ENCODE results near the gene SCUBE1.

- TF ChIP-seq EP300 (IDR thresholded peaks at IDR 0.05; ENCODE audit: borderline replicate concordance) (no peak), YY1 (IDR thresholded peaks at IDR 0.05; ENCODE audit: low read depth) (no peak), ZBTB7A (IDR thresholded peaks at IDR 0.05; ENCODE audit: low read depth) (no peak), CEBPB (IDR thresholded peaks at IDR 0.05) (no peak), CREB1 (IDR thresholded peaks at IDR 0.05; ENCODE audit: low read depth) (no peak), TAF1 (IDR thresholded peaks at IDR 0.05; ENCODE audit: low read depth) (no peak)
Measured at GRCh38 chr22:43246188-43246587, 97.0 kb downstream of the SCUBE1 start.
